ENCODE measurements around the gene HPCAL1. TPM values are rescaled to one million over a fixed set of nuclear protein-coding genes. Genes with fewer than 3 reads are reported as not detected.

Gene HPCAL1
- total and polyA plus RNA-seq, 3 experiments from 2014 or later = 44.1 to 96.3 (median 47.6) TPM

DNA sequence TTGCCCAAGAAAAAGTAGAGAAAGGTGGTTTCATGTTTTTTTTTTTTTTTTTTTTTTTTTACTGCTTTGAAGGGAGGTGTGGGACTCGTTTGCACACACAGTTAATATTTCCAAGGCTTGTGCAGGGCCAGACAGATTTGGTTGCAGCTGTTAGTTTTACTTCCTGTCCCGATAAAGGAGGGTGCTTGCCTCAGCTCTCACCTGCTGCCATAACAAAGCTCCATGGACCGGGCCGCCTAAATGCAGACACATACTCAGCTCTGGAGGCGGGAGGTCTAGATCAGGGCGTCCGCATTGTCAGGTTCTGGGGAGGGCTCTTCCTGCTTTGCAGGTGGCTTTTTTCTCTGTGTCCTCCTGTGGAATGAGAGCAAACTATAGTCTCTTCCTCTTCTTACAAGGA is 75.5 kb downstream of the HPCAL1 start:
- no peaks in the 10 kb centered on the region for H3K9me3 Mint-ChIP-seq
- peaks cover 0 to 9% (median 0%) of the 10 kb centered on the region in 3 donors for H3K36me3 Mint-ChIP-seq
- peak overlapping the region; percentile 36 for H3K4me3 ChIP-seq (ENCODE audit: low read length)
- H3K27me3 Mint-ChIP-seq = no peaks in the 10 kb centered on the region
- H3K27ac Mint-ChIP-seq = peak overlapping the region; percentile 74 to 93 (median 83)
- CTCF ChIA-PET = interaction anchor here (1.2 kb wide), 1 partner anchor 31 kb away, joined by 11 read pairs; no protein-coding TSS in a partner anchor
- peak in 3 of 5 donors; percentile 21 to 61 (median 37) for DNase-seq
- peaks cover 80 to 97% (median 86%) of the 10 kb centered on the region in 3 donors for H3K4me1 Mint-ChIP-seq
- H3K27me3 ChIP-seq (ENCODE audit: insufficient read depth, low read length, poor library complexity, severe bottlenecking) = no peaks in the 10 kb centered on the region
- H3K4me1 ChIP-seq (ENCODE audit: insufficient read depth, low read length) = peaks cover 89% of the 10 kb centered on the region
- no peaks in the 10 kb centered on the region for H3K9me3 ChIP-seq (ENCODE audit: low read length)
- no peaks in the 10 kb centered on the region for H3K36me3 ChIP-seq (ENCODE audit: insufficient read depth, low read length)
- POLR2A ChIA-PET = interaction anchor here (0.6 to 0.8 kb wide), 3 partner anchors 14 to 74 kb away, joined by 3 to 12 read pairs (median 3); no protein-coding TSS in a partner anchor
- H3K27ac ChIP-seq (ENCODE audit: low read depth, low read length) = no peak overlapping the region
- H3K4me3 Mint-ChIP-seq = peak overlapping the region in 6 of 7 donors; percentile 20 to 80 (median 62)

DNA sequence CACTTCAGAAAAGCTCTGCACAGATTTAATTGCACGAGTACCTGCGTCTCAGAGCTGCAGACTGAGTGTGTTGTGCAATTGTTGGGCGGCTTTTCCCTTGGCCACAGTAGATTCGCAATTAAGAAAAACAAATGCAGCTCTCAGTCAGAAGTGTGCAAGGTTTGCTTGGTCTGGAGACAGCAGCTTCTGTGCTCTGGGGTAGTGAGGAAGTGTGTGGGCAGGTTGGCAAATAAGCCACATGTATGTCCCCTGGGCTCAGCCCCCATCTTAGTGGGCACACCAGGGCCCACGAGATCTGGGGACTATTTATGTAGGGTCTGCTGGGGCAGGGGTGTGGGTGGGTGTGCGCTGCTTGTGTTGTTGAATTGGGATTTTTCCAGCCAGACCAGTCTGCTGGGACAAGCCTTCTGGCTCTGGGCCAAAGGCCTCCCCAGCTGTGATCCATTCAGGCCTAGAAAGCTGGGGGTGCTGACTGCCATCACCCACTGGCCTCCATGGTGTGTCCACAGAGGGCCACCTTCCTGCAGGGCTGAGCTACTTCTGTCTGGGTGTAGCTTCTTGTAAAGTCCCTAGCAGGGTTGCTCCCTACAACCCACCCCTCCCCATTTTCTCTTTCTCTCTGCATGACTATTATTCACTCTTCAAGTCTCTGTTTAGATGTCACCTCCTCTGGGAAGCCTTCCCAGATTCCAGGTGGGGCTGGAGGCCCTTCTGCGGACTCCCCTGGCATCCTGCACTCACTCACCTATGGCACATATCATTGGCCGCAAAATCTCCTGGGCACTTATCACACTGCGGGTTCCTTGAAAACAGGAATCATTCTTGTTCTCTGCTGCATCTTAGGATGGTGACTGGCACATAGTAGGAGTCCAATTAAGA is 77.6 kb downstream of the HPCAL1 start:
- ChIA-PET POLR2A (interaction anchor here (0.7 to 0.8 kb wide), 2 partner anchors 64 to 76 kb away, joined by 3 to 4 read pairs; no protein-coding TSS in a partner anchor), CTCF (interaction anchor here (1.7 to 2.0 kb wide), 2 partner anchors 29 to 55 kb away, joined by 5 to 11 read pairs; no protein-coding TSS in a partner anchor)
- H3K4me3 ChIP-seq (ENCODE audit: low read length) = no peak overlapping the region
- H3K36me3 Mint-ChIP-seq = no peaks in the 10 kb centered on the region
- peaks cover 84 to 99% (median 89%) of the 10 kb centered on the region in 3 donors for H3K4me1 Mint-ChIP-seq
- H3K27me3 Mint-ChIP-seq = no peaks in the 10 kb centered on the region
- no peaks in the 10 kb centered on the region for H3K36me3 ChIP-seq (ENCODE audit: insufficient read depth, low read length)
- H3K9me3 Mint-ChIP-seq = no peaks in the 10 kb centered on the region
- peak overlapping the region; percentile 80 to 98 (median 90) for H3K27ac Mint-ChIP-seq
- H3K4me1 ChIP-seq (ENCODE audit: insufficient read depth, low read length) = peaks cover 96% of the 10 kb centered on the region
- DNase-seq = peak in 1 of 5 donors; percentile 22
- H3K27me3 ChIP-seq (ENCODE audit: insufficient read depth, low read length, poor library complexity, severe bottlenecking) = no peaks in the 10 kb centered on the region
- H3K27ac ChIP-seq (ENCODE audit: low read depth, low read length) = no peak overlapping the region
- peak overlapping the region; percentile 7 to 81 (median 59) for H3K4me3 Mint-ChIP-seq
- no peaks in the 10 kb centered on the region for H3K9me3 ChIP-seq (ENCODE audit: low read length)

DNA sequence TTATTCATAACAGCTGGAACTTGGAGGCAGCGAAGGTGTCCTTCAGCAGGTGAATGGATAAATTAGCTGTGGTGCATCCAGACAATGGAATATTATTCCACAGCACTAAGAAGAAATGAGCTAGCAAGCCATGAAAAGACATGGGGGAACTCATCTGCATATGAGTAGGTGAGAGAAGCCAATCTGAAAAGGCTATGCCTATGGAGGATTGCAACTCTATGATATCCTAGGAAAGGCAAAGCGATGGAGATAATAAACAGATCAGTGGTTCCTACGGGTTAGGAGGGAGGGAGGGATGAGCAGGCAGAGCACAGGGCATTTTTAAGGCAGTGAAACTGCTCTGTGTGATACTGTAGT is 79.3 kb downstream of the HPCAL1 start:
- no peaks in the 10 kb centered on the region for H3K36me3 ChIP-seq (ENCODE audit: insufficient read depth, low read length)
- H3K4me3 ChIP-seq (ENCODE audit: low read length) = peak overlapping the region; percentile 23
- Mint-ChIP-seq H3K9me3 (no peaks in the 10 kb centered on the region), H3K36me3 (peaks cover 0 to 4% (median 0%) of the 10 kb centered on the region in 3 donors), H3K27ac (peak overlapping the region; percentile 79 to 97 (median 85)), H3K27me3 (no peaks in the 10 kb centered on the region), H3K4me1 (peaks cover 83 to 99% (median 83%) of the 10 kb centered on the region in 3 donors), H3K4me3 (peak overlapping the region; percentile 65 to 88 (median 73))
- DNase-seq = no peak
- ChIA-PET CTCF (interaction anchor here (0.9 to 2.2 kb wide), 3 partner anchors 20 to 78 kb away, joined by 3 to 17 read pairs (median 13); no protein-coding TSS in a partner anchor), POLR2A (interaction anchor here (1.2 to 1.4 kb wide), 2 partner anchors 51 to 79 kb away, joined by 5 to 8 read pairs; partner anchors contain the start of gene HPCAL1)
- peaks cover 95% of the 10 kb centered on the region for H3K4me1 ChIP-seq (ENCODE audit: insufficient read depth, low read length)
- H3K27me3 ChIP-seq (ENCODE audit: insufficient read depth, low read length, poor library complexity, severe bottlenecking) = no peaks in the 10 kb centered on the region
- H3K9me3 ChIP-seq (ENCODE audit: low read length) = no peaks in the 10 kb centered on the region
- peak overlapping the region; percentile 32 for H3K27ac ChIP-seq (ENCODE audit: low read depth, low read length)

DNA sequence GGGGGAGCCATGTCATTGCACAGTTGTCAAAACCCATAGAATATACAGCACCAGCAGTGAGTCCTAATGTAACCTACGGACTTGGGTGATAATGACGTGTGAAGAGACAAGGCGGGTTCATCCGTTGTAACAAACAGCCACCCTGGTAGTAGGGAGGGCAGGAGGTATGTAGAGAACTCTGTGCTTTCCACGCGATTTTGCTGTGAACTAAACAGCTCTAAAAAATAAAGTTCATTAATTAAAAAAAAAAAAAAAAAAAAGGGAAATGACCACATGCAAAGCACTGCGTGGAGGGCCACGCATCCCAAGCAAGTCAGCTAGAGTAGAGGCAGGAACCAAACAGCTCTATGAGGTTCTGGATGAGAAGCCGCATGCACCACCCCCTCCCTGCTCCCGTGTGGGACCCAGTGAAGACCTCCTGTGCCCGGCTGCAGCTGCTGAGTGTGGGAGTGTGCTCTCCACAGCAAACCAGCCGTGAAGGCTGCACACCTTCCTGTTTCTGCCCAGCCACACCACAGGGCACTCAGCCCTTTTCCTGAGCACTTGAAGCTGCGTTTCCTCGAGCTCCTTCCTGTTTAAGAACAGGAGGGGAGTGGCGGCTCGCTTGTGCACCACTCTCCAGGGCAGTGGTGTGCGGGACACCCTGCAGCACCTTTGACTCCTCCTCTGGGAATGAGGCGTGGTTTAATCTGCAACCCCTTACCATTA is 79.8 kb downstream of the HPCAL1 start:
- Mint-ChIP-seq H3K9me3 (no peaks in the 10 kb centered on the region), H3K4me3 (peak overlapping the region; percentile 65 to 88 (median 73)), H3K27me3 (no peaks in the 10 kb centered on the region), H3K4me1 (peaks cover 81 to 99% (median 81%) of the 10 kb centered on the region in 3 donors), H3K36me3 (peaks cover 0 to 4% (median 2%) of the 10 kb centered on the region in 3 donors), H3K27ac (peak overlapping the region; percentile 79 to 97 (median 85))
- Histone ChIP-seq H3K27me3 (ENCODE audit: insufficient read depth, low read length, poor library complexity, severe bottlenecking) (no peaks in the 10 kb centered on the region), H3K36me3 (ENCODE audit: insufficient read depth, low read length) (no peaks in the 10 kb centered on the region), H3K27ac (ENCODE audit: low read depth, low read length) (peak overlapping the region; percentile 0), H3K4me3 (ENCODE audit: low read length) (peak overlapping the region; percentile 75), H3K4me1 (ENCODE audit: insufficient read depth, low read length) (peaks cover 90% of the 10 kb centered on the region), H3K9me3 (ENCODE audit: low read length) (no peaks in the 10 kb centered on the region)
- ChIA-PET CTCF (interaction anchor here (0.9 to 2.2 kb wide), 4 partner anchors 21 to 80 kb away, joined by 3 to 17 read pairs (median 8); no protein-coding TSS in a partner anchor), POLR2A (interaction anchor here (0.8 to 1.4 kb wide), 3 partner anchors 43 to 79 kb away, joined by 3 to 8 read pairs (median 5); partner anchors contain the start of gene HPCAL1)
- DNase-seq = peak; percentile 22 to 73 (median 72)

GRCh38 chr2:10383960-10384734 is 81.4 kb downstream of the HPCAL1 start:
- H3K4me3 Mint-ChIP-seq = peak overlapping the region in 5 of 7 donors; percentile 23 to 81 (median 73)
- H3K27ac ChIP-seq (ENCODE audit: low read depth, low read length) = no peak overlapping the region
- ChIA-PET POLR2A (no interaction called here), CTCF (interaction anchor here (1.1 to 2.2 kb wide), 2 partner anchors 25 to 82 kb away, joined by 4 to 17 read pairs; no protein-coding TSS in a partner anchor)
- H3K36me3 ChIP-seq (ENCODE audit: insufficient read depth, low read length) = no peaks in the 10 kb centered on the region
- peaks cover 74% of the 10 kb centered on the region for H3K4me1 ChIP-seq (ENCODE audit: insufficient read depth, low read length)
- no peaks in the 10 kb centered on the region for H3K9me3 Mint-ChIP-seq
- H3K27me3 Mint-ChIP-seq = no peaks in the 10 kb centered on the region
- no peak for DNase-seq
- H3K27me3 ChIP-seq (ENCODE audit: insufficient read depth, low read length, poor library complexity, severe bottlenecking) = no peaks in the 10 kb centered on the region
- peaks cover 73 to 97% (median 77%) of the 10 kb centered on the region in 3 donors for H3K4me1 Mint-ChIP-seq
- H3K9me3 ChIP-seq (ENCODE audit: low read length) = no peaks in the 10 kb centered on the region
- H3K36me3 Mint-ChIP-seq = peaks cover 0 to 4% (median 3%) of the 10 kb centered on the region in 3 donors
- no peak overlapping the region for H3K4me3 ChIP-seq (ENCODE audit: low read length)
- peak overlapping the region; percentile 54 to 93 (median 77) for H3K27ac Mint-ChIP-seq

DNA sequence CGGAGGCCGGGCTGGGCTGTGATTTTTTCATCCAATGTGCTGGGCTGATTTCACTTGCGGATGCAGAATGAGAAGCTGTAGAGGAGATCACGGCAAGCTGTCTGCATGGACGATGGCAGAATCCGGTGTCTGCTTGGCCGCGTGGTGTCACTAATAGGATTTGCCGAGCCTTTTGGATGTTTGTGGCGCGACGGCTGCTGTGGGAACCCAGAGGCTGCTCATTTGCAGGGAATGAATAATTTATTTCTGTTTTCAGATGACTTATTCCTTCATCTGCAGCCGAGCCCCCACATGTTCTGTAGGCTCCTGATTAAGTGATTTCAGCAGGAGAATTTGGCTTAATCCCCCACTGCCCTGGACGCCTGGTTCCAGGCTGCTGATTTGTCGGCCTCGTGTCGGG is 82.8 kb downstream of the HPCAL1 start:
- H3K27me3 ChIP-seq (ENCODE audit: insufficient read depth, low read length, poor library complexity, severe bottlenecking) = no peaks in the 10 kb centered on the region
- H3K4me3 ChIP-seq (ENCODE audit: low read length) = no peak overlapping the region
- H3K27ac ChIP-seq (ENCODE audit: low read depth, low read length) = no peak overlapping the region
- H3K4me3 Mint-ChIP-seq = peak overlapping the region in 1 of 7 donors; percentile 56
- peaks cover 60% of the 10 kb centered on the region for H3K4me1 ChIP-seq (ENCODE audit: insufficient read depth, low read length)
- ChIA-PET CTCF (no interaction called here), POLR2A (no interaction called here)
- H3K27ac Mint-ChIP-seq = peak overlapping the region in 3 of 8 donors; percentile 12 to 63 (median 56)
- H3K36me3 ChIP-seq (ENCODE audit: insufficient read depth, low read length) = no peaks in the 10 kb centered on the region
- no peaks in the 10 kb centered on the region for H3K9me3 Mint-ChIP-seq
- no peaks in the 10 kb centered on the region for H3K27me3 Mint-ChIP-seq
- peaks cover 0 to 5% (median 4%) of the 10 kb centered on the region in 3 donors for H3K36me3 Mint-ChIP-seq
- no peak for DNase-seq
- H3K4me1 Mint-ChIP-seq = peaks cover 68 to 97% (median 75%) of the 10 kb centered on the region in 3 donors
- no peaks in the 10 kb centered on the region for H3K9me3 ChIP-seq (ENCODE audit: low read length)
